Colonic mucosa (tissue), 4 donors: ENCODE measurements around the gene DYNLT2. TPM values are rescaled to one million over a fixed set of nuclear protein-coding genes. Genes with fewer than 3 reads are reported as not detected.
"Not testable (repeated sequence)": the region's sequence is repeated elsewhere in the genome, so short reads cannot be mapped to it uniquely, and the experiment has no call there.

Experiments
- DNase-seq: peaks from one replicate; pipeline ENCODE4 v3.0.0-alpha.2; 2020
- H3K27ac ChIP-seq: fragments of 200-600 bp; one replicate; pipeline ENCODE4 v1.8.0; 2021
- H3K27me3 ChIP-seq: fragments of 200-600 bp; one replicate; pipeline ENCODE4 v1.8.0; 2021
- H3K36me3 ChIP-seq: fragments of 200-600 bp; one replicate; pipeline ENCODE4 v1.8.0; 2021
- H3K4me1 ChIP-seq: fragments of 200-600 bp; one replicate; pipeline ENCODE4 v1.8.0; 2021; ENCODE audit warnings: mild to moderate bottlenecking
- H3K4me3 ChIP-seq: fragments of 200-600 bp; one replicate; pipeline ENCODE4 v1.8.0; 2021
- H3K9ac ChIP-seq, 2 donors: one replicate each; pipeline ENCODE4 v1.7.0; 2013; ENCODE audit warnings: control low read depth in 2 of 2, low read depth in 2 of 2, low read length in 2 of 2
- H3K9me3 ChIP-seq: fragments of 200-600 bp; one replicate; pipeline ENCODE4 v1.8.0; 2021
- intact Hi-C: fragments of 100-400 bp; cut with DNase I; formaldehyde crosslinking; loops from one replicate; pipeline ENCODE4 v1.14.1; 2022
- total RNA-seq, 2 donors: library from RNA; stranded (reverse); fragmentation: NEBNext Ultra II Directional in 1 of 2; extraction: Animal tissue kit (Norgen Biotek cat#: 25700) in 1 of 2; gene quantifications; one replicate each; pipeline ENCODE4 v1.2.1, GENCODE V29; 2021
- TF ChIP-seq, protein P1 (sequence below): fragments of 200-600 bp; IDR thresholded peaks from one replicate; pipeline ENCODE4 v1.8.0; 2022; ENCODE audit warnings: antibody characterized with exemption, mild to moderate bottlenecking
- donor health status: healthy.
- donor health status: DM: no; HTN: no; CAD: no.
- donor health status: DM: no; HTN: no; CAD: no.

DYNLT2 gene
- total RNA-seq, 2 donors from 2014 or later: 1.4 to 2.2 TPM

DNA sequence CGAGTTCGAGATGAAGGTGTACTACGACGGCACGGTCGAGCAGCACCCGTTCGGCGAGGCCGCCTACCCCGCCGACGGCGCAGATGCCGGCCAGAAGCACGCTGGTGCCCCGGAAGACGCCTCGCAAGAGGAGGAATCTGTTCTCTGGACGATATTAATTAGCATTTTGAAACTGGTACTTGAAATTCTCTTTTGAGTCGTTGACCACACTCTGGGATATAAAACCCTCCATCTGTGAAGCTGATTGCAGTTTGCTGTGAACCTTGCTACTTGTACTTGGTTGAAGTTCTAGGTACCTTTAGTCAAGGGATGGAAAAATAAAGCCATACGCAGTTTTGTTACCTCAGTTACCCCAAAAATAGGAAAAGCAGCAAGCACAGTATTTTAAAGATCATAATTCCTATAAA, 48.5 kb downstream of the DYNLT2 start:
- peak overlapping the region; percentile 92 for H3K4me3 ChIP-seq
- no peak for DNase-seq
- H3K36me3 ChIP-seq: no peaks in the 10 kb centered on the region
- no peaks in the 10 kb centered on the region for H3K27me3 ChIP-seq
- TF ChIP-seq, protein P1, sequence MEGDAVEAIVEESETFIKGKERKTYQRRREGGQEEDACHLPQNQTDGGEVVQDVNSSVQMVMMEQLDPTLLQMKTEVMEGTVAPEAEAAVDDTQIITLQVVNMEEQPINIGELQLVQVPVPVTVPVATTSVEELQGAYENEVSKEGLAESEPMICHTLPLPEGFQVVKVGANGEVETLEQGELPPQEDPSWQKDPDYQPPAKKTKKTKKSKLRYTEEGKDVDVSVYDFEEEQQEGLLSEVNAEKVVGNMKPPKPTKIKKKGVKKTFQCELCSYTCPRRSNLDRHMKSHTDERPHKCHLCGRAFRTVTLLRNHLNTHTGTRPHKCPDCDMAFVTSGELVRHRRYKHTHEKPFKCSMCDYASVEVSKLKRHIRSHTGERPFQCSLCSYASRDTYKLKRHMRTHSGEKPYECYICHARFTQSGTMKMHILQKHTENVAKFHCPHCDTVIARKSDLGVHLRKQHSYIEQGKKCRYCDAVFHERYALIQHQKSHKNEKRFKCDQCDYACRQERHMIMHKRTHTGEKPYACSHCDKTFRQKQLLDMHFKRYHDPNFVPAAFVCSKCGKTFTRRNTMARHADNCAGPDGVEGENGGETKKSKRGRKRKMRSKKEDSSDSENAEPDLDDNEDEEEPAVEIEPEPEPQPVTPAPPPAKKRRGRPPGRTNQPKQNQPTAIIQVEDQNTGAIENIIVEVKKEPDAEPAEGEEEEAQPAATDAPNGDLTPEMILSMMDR: no peak
- no peaks in the 10 kb centered on the region for H3K9me3 ChIP-seq
- H3K9ac ChIP-seq: peak overlapping the region; percentile 95 to 97
- H3K4me1 ChIP-seq: peaks cover 8% of the 10 kb centered on the region
- peak overlapping the region; percentile 94 for H3K27ac ChIP-seq
- intact Hi-C loops: loop anchor here (10.0 kb wide), 1 partner anchor 52 kb away; the partner anchor contains the start of genes DYNLT2 and ERMARD

DNA sequence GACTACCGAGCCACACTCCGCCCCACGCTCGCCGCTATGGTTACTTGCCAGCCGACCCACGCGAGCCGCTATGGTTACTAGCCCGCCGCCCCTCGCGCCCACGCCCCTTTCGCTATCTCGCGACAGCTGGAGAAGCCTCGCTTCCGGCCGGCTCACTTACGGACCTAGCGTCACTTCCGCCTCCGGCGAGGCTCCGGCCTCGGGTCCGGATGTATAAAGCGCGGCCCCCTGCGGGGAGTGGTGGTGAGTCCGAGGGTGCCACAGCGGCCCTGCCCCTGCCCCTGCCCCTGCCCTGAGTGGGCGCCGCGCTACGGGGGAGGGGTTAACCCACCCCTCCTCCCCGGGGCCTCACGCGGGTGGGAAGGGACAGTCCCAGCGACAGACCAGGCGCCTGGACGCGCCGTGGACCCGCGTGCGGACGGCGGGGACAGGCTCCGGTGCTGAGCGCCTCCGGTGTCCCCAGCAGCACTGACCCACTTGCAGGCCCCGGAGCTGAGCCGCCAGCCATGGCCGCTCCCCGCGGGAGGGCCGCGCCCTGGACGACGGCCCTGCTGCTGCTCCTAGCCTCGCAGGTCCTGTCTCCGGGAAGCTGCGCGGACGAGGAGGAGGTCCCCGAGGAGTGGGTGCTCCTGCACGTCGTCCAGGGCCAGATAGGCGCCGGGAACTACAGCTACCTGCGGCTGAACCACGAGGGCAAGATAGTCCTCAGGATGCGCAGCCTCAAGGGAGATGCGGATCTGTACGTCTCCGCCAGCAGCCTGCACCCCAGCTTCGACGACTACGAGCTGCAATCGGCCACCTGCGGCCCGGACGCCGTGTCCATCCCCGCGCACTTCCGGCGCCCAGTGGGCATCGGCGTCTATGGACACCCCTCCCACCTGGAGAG, 49.2 kb downstream of the DYNLT2 start, which contains the start of the genes C6orf120 and WDR27:
TSS of gene C6orf120 (plus strand) at position 173 of the 886 bp plus-strand sequence. CDS start at position 507, 334 bp downstream.
TSS of gene WDR27 (minus strand) at position 76 of the 886 bp plus-strand sequence. CDS start 13,024 bp downstream, outside the sequence.
- Histone ChIP-seq H3K36me3 (no peaks in the 10 kb centered on the region), H3K9ac (peak within 1 kb of the TSS; percentile 95 to 97), H3K27ac (peak within 1 kb of the TSS; percentile 94), H3K4me1 (peaks cover 8% of the 10 kb centered on the region), H3K9me3 (no peaks in the 10 kb centered on the region), H3K4me3 (peak within 1 kb of the TSS; percentile 92), H3K27me3 (no peaks in the 10 kb centered on the region)
- DNase-seq: peak; percentile 98
- TF ChIP-seq, protein P1: no peak
- intact Hi-C loops: loop anchor here (10.0 kb wide), 1 partner anchor 53 kb away; the partner anchor contains the start of genes DYNLT2 and ERMARD

DNA sequence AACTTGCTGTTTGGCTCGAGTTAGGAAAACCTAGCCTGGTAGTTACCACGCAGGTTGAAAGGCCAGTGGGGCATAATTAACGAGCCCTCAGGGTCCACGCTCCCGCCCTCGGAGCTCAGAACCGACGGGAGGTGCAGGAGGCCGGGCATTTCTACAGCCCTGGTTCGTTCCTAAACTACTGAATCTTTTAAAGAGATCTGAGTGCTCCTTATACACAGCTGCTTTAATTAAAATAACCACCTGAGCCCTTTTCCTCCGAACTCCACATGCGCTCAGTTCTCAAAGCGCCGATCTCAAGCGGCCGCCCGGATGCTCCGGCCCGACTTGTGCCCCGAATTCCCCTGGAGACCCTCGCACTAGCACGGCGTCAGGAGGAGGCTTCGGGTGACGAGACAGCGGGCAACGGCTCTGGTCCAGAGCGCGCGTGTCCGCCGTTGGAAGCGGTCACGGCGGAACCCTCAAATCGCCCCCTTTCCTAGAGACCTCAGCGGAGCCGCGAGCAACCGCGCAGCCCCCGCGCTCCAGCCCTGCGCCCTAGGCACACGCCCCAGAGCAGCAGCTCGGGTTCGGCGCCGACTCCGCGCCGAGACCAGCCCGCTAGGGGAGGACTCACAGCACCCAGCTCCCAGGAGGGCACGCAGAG, 49.9 kb downstream of the DYNLT2 start:
- peak; percentile 39 for DNase-seq
- no peaks in the 10 kb centered on the region for H3K36me3 ChIP-seq
- intact Hi-C loops: loop anchor here (10.0 kb wide), 1 partner anchor 53 kb away; the partner anchor contains the start of genes DYNLT2 and ERMARD
- peak overlapping the region; percentile 92 for H3K4me3 ChIP-seq
- no peaks in the 10 kb centered on the region for H3K27me3 ChIP-seq
- H3K9me3 ChIP-seq: no peaks in the 10 kb centered on the region
- TF ChIP-seq, protein P1: no peak
- peak overlapping the region; percentile 92 to 95 for H3K9ac ChIP-seq
- H3K27ac ChIP-seq: peak overlapping the region; percentile 94
- peaks cover 8% of the 10 kb centered on the region for H3K4me1 ChIP-seq

DNA sequence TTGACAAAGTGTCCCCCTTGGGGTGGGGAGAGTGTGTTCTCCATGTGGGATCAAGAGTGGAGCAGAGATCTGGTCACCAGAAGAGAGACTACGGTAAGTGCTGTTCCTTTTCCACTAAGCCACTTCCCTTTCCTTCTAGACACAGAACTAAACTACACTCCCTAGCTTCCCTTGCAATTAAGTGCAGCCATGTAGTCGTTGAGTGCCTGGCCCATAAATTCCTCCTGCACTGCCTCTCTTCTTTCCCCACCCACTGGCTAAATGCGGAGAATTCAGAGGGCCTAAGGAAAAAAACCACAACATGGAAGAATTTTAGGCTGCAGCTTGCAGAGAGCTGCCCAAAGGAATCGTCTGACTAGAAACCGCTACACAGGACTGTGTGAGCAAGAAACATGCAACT, 51.1 kb downstream of the DYNLT2 start:
- H3K27ac ChIP-seq: no peak overlapping the region
- H3K9me3 ChIP-seq: no peaks in the 10 kb centered on the region
- peak overlapping the region in 1 of 2 donors; percentile 95 for H3K9ac ChIP-seq
- no peaks in the 10 kb centered on the region for H3K36me3 ChIP-seq
- peaks cover 8% of the 10 kb centered on the region for H3K4me1 ChIP-seq
- no peaks in the 10 kb centered on the region for H3K27me3 ChIP-seq
- no peak overlapping the region for H3K4me3 ChIP-seq
- peak; percentile 26 for DNase-seq
- TF ChIP-seq, protein P1: no peak
- intact Hi-C loops: loop anchor here (10.0 kb wide), 1 partner anchor 55 kb away; the partner anchor contains the start of genes DYNLT2 and ERMARD

DNA sequence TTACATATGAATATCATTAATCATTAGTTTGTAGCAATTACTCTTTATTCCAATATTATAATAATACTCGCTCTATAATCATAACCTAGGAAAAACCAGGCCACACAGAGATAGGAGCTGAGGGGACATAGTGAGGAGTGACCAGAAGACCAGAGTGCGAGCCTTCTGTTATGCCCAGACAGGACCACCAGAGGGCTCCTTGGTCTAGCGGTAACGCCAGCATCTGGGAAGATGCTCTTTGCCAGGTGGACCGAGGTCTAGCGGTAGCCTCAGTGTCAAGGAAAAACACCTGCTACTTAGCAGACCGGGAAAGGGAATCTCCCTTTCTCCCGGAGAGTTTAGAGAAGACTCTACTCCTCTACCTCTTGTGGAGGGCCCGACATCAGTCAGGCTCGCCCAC, 54.3 kb downstream of the DYNLT2 start:
- intact Hi-C loops, H3K4me1 ChIP-seq, H3K27me3 ChIP-seq, H3K4me3 ChIP-seq, H3K36me3 ChIP-seq, DNase-seq, H3K9me3 ChIP-seq, H3K27ac ChIP-seq, H3K9ac ChIP-seq: not testable (repeated sequence)
